ENCODE measurements around the gene RAPGEF3.

GRCh38 chr12:47757364-47757839 lies 1.3 kb downstream of the RAPGEF3 start:
- no peak for TF ChIP-seq CTCF (IDR thresholded peaks at IDR 0.05)
- no peak for TF ChIP-seq EZH2 (IDR thresholded peaks at IDR 0.05; ENCODE audit: borderline replicate concordance, insufficient read depth, low read depth, low read length, poor library complexity, severe bottlenecking)
